Peyer's patch (tissue), 4 donors: ENCODE measurements around the gene GALNT12.

Experiments used
- POLR2A ChIP-seq, 2 donors: fragments of 450-650 bp; IDR thresholded peaks; one replicate each; pipeline ENCODE4 v1.5.1; 2017; ENCODE audit warnings: antibody characterized with exemption in 2 of 2, mild to moderate bottlenecking in 2 of 2, moderate library complexity in 2 of 2
- TF ChIP-seq, protein P1 (sequence below), 6 experiments: fragments of 450-650 bp in 4 of 6; fragments of 200-600 bp in 2 of 6; sonication (generic) in 1 of 6; IDR thresholded peaks; one replicate each; pipeline ENCODE4 v1.5.1; 2017 to 2019; ENCODE audit warnings: antibody characterized with exemption in 6 of 6, mild to moderate bottlenecking in 3 of 6, moderate library complexity in 1 of 6

- TF ChIP-seq, protein P1, sequence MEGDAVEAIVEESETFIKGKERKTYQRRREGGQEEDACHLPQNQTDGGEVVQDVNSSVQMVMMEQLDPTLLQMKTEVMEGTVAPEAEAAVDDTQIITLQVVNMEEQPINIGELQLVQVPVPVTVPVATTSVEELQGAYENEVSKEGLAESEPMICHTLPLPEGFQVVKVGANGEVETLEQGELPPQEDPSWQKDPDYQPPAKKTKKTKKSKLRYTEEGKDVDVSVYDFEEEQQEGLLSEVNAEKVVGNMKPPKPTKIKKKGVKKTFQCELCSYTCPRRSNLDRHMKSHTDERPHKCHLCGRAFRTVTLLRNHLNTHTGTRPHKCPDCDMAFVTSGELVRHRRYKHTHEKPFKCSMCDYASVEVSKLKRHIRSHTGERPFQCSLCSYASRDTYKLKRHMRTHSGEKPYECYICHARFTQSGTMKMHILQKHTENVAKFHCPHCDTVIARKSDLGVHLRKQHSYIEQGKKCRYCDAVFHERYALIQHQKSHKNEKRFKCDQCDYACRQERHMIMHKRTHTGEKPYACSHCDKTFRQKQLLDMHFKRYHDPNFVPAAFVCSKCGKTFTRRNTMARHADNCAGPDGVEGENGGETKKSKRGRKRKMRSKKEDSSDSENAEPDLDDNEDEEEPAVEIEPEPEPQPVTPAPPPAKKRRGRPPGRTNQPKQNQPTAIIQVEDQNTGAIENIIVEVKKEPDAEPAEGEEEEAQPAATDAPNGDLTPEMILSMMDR (IDR thresholded peaks at IDR 0.05), result peak; percentile 16 to 63 (median 42)
- no peak for TF ChIP-seq POLR2A (IDR thresholded peaks at IDR 0.05)
Observed at GRCh38 chr9:98775831-98776441, 31.5 kb upstream of the GALNT12 start.
